ENCODE measurements around the gene STYX. TPM values are rescaled to one million over a fixed set of nuclear protein-coding genes. Genes with fewer than 3 reads are reported as not detected.
A peak's percentile ranks its signal among the peaks of the same experiment; 100 is the strongest.

STYX gene
- total RNA-seq, 1 experiment from 2014 or later: 20.6 TPM

DNA sequence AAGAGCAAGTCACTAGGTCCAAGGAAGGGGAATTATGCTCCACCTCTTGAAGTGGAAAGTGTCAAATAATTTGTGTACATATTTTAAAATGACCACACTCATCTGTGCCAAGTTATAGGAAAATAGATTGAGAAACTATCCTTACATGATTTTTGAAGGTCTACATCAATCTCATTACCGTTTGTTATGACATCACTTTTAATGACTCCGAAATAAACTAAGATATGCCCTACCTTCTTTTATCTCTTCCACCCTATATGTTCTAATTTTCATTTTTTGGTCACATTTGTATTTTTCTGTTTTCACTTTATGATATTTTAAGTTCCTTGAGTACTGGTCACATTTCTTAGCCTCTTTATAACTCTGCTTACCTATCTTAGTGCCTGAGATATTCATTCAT, 26.3 kb upstream of the STYX start:
- BruUV-seq (replicated peaks): no TSS peak
- in situ Hi-C loops (cut with HindIII; ENCODE audit: low pct_unique_long_range_greater_than_20kb, low sequenced_read_pairs) (no loop called here), intact Hi-C loops (cut with micrococcal nuclease; ENCODE audit: unreplicated experiment) (no loop called here)
- Histone ChIP-seq H3K4me1 (ENCODE audit: control insufficient read depth, insufficient read depth, low read length) (peaks cover 11% of the 10 kb centered on the region; the same call in 1 of the 2 replicates), H3K4me3 (ENCODE audit: low read depth in 2 of 2, low read length in 2 of 2) (no peak overlapping the region), H3K9me3 (ENCODE audit: control insufficient read depth, insufficient read depth, low read depth, low read length) (no peaks in the 10 kb centered on the region), H3K36me3 (ENCODE audit: control insufficient read depth, insufficient read depth, low read length) (peaks cover 6% of the 10 kb centered on the region), H3K27ac (ENCODE audit: low read length) (no peak overlapping the region), H3K27me3 (ENCODE audit: control insufficient read depth, insufficient read depth, low read length) (no peaks in the 10 kb centered on the region)
- CTCF ChIA-PET: no interaction called here
- ATAC-seq: no peak
- POLR2A ChIA-PET: no interaction called here
- TF ChIP-seq TCF7L2 (IDR thresholded peaks at IDR 0.05; ENCODE audit: low read depth, low read length) (no peak), SIN3A (IDR thresholded peaks at IDR 0.05; ENCODE audit: borderline replicate concordance, insufficient read depth, low read depth, low read length) (no peak), POLR2AphosphoS5 (IDR thresholded peaks at IDR 0.05; ENCODE audit: low read depth, low read length) (no peak)
- TF ChIP-seq, protein P1, sequence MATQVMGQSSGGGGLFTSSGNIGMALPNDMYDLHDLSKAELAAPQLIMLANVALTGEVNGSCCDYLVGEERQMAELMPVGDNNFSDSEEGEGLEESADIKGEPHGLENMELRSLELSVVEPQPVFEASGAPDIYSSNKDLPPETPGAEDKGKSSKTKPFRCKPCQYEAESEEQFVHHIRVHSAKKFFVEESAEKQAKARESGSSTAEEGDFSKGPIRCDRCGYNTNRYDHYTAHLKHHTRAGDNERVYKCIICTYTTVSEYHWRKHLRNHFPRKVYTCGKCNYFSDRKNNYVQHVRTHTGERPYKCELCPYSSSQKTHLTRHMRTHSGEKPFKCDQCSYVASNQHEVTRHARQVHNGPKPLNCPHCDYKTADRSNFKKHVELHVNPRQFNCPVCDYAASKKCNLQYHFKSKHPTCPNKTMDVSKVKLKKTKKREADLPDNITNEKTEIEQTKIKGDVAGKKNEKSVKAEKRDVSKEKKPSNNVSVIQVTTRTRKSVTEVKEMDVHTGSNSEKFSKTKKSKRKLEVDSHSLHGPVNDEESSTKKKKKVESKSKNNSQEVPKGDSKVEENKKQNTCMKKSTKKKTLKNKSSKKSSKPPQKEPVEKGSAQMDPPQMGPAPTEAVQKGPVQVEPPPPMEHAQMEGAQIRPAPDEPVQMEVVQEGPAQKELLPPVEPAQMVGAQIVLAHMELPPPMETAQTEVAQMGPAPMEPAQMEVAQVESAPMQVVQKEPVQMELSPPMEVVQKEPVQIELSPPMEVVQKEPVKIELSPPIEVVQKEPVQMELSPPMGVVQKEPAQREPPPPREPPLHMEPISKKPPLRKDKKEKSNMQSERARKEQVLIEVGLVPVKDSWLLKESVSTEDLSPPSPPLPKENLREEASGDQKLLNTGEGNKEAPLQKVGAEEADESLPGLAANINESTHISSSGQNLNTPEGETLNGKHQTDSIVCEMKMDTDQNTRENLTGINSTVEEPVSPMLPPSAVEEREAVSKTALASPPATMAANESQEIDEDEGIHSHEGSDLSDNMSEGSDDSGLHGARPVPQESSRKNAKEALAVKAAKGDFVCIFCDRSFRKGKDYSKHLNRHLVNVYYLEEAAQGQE (IDR thresholded peaks at IDR 0.05; ENCODE audit: insufficient read depth in 1 of 2, low read depth in 2 of 2, low read length in 1 of 2): no peak
- TF ChIP-seq, protein P2, sequence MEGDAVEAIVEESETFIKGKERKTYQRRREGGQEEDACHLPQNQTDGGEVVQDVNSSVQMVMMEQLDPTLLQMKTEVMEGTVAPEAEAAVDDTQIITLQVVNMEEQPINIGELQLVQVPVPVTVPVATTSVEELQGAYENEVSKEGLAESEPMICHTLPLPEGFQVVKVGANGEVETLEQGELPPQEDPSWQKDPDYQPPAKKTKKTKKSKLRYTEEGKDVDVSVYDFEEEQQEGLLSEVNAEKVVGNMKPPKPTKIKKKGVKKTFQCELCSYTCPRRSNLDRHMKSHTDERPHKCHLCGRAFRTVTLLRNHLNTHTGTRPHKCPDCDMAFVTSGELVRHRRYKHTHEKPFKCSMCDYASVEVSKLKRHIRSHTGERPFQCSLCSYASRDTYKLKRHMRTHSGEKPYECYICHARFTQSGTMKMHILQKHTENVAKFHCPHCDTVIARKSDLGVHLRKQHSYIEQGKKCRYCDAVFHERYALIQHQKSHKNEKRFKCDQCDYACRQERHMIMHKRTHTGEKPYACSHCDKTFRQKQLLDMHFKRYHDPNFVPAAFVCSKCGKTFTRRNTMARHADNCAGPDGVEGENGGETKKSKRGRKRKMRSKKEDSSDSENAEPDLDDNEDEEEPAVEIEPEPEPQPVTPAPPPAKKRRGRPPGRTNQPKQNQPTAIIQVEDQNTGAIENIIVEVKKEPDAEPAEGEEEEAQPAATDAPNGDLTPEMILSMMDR (IDR thresholded peaks at IDR 0.05): no peak
- DNase-seq (ENCODE audit: low read depth, low spot score): no peak

DNA sequence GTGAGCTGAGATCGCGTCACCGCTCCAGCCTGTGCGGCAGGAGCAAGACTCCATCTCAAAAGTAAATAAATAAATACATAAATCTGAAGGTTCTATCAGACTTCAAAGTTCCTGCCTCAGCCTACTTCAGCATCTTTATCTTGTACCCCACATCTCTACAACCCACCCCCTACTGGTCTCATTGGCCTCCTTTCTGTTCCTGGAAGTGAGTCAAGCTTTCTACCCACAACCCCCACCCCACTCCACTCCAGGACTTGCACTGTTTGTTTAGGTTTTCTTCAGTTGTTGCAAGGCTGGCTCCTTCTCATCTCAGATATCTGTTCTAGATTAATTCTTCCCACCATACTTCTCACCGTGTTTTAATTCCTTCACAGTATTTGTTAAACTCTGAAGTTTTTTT, 23.7 kb upstream of the STYX start:
- TF ChIP-seq POLR2AphosphoS5 (IDR thresholded peaks at IDR 0.05; ENCODE audit: low read depth, low read length): no peak
- TF ChIP-seq, protein P1 (IDR thresholded peaks at IDR 0.05; ENCODE audit: insufficient read depth in 1 of 2, low read depth in 2 of 2, low read length in 1 of 2): no peak
- TF ChIP-seq, protein P2 (IDR thresholded peaks at IDR 0.05): no peak
- TF ChIP-seq TCF7L2 (IDR thresholded peaks at IDR 0.05; ENCODE audit: low read depth, low read length): no peak
- no peak for TF ChIP-seq SIN3A (IDR thresholded peaks at IDR 0.05; ENCODE audit: borderline replicate concordance, insufficient read depth, low read depth, low read length)
- CTCF ChIA-PET: interaction anchor here (0.7 kb wide), 1 partner anchor 72 kb away, joined by 10 read pairs; no protein-coding TSS in a partner anchor
- TSS peak; percentile 96 for BruUV-seq (replicated peaks)
- ATAC-seq (no peak), DNase-seq (ENCODE audit: low read depth, low spot score) (no peak)
- Histone ChIP-seq H3K4me3 (ENCODE audit: low read depth in 2 of 2, low read length in 2 of 2) (peak overlapping the region; percentile 88 to 96), H3K9me3 (ENCODE audit: control insufficient read depth, insufficient read depth, low read depth, low read length) (no peaks in the 10 kb centered on the region), H3K36me3 (ENCODE audit: control insufficient read depth, insufficient read depth, low read length) (peaks cover 27% of the 10 kb centered on the region), H3K4me1 (ENCODE audit: control insufficient read depth, insufficient read depth, low read length) (peaks cover 5% of the 10 kb centered on the region; the same call in 1 of the 2 replicates), H3K27ac (ENCODE audit: low read length) (peak overlapping the region; percentile 87), H3K27me3 (ENCODE audit: control insufficient read depth, insufficient read depth, low read length) (no peaks in the 10 kb centered on the region)
- intact Hi-C loops (cut with micrococcal nuclease; ENCODE audit: unreplicated experiment): no loop called here
- POLR2A ChIA-PET: no interaction called here
- in situ Hi-C loops (cut with HindIII; ENCODE audit: low pct_unique_long_range_greater_than_20kb, low sequenced_read_pairs): no loop called here

Measured in Panc1 (cell line).